Measurements from ENCODE around the gene FBXO27.

FBXO27 gene

GRCh38 chr19:39057615-39058014 is 25.3 kb upstream of the FBXO27 start:
- no peak for TF ChIP-seq CTCF (conservative IDR thresholded peaks at IDR 0.05; ENCODE audit: control insufficient read depth, insufficient read depth, low read depth, low read length)
- no peak for DNase-seq (ENCODE audit: low read depth)
- H3K4me3 ChIP-seq (ENCODE audit: control insufficient read depth, low read depth, low read length), result no peak overlapping the region

GRCh38 chr19:39054091-39054470 is 21.7 kb upstream of the FBXO27 start:
- no peak overlapping the region for H3K4me3 ChIP-seq (ENCODE audit: control insufficient read depth, low read depth, low read length)
- no peak for DNase-seq (ENCODE audit: low read depth)
- no peak for TF ChIP-seq CTCF (conservative IDR thresholded peaks at IDR 0.05; ENCODE audit: control insufficient read depth, insufficient read depth, low read depth, low read length)

- H3K4me3 ChIP-seq (ENCODE audit: control insufficient read depth, low read depth, low read length), result no peak overlapping the region
- DNase-seq (ENCODE audit: low read depth), result no peak
- TF ChIP-seq CTCF (conservative IDR thresholded peaks at IDR 0.05; ENCODE audit: control insufficient read depth, insufficient read depth, low read depth, low read length), result no peak
Measured at GRCh38 chr19:39053276-39054090, 21.1 kb upstream of the FBXO27 start.

- no peak overlapping the region for H3K4me3 ChIP-seq (ENCODE audit: control insufficient read depth, low read depth, low read length)
- DNase-seq (ENCODE audit: low read depth), result no peak
- TF ChIP-seq CTCF (conservative IDR thresholded peaks at IDR 0.05; ENCODE audit: control insufficient read depth, insufficient read depth, low read depth, low read length), result no peak
Measured at GRCh38 chr19:39052846-39053245, 20.5 kb upstream of the FBXO27 start.

GRCh38 chr19:39052243-39052746 is 19.9 kb upstream of the FBXO27 start:
- peak; percentile 45 for DNase-seq (ENCODE audit: low read depth)
- peak; percentile 72 for TF ChIP-seq CTCF (conservative IDR thresholded peaks at IDR 0.05; ENCODE audit: control insufficient read depth, insufficient read depth, low read depth, low read length)
- H3K4me3 ChIP-seq (ENCODE audit: control insufficient read depth, low read depth, low read length), result no peak overlapping the region

- no peak for TF ChIP-seq CTCF (conservative IDR thresholded peaks at IDR 0.05; ENCODE audit: control insufficient read depth, insufficient read depth, low read depth, low read length)
- H3K4me3 ChIP-seq (ENCODE audit: control insufficient read depth, low read depth, low read length), result no peak overlapping the region
- DNase-seq (ENCODE audit: low read depth), result no peak
Measured at GRCh38 chr19:39047073-39047472, 14.7 kb upstream of the FBXO27 start.
